Testis (tissue), 3 donors: ENCODE results near the gene VPS52. TPM values are rescaled to one million over a fixed set of nuclear protein-coding genes. Genes with fewer than 3 reads are reported as not detected.

Source experiments
- DNase-seq: peaks from one replicate; pipeline ENCODE4 v3.0.0-alpha.2; 2019
- H3K27ac ChIP-seq, 2 donors: fragments of 200-600 bp; sonication (generic); one replicate each; pipeline ENCODE4 v1.5.1; 2019
- H3K27me3 ChIP-seq: fragments of 200-600 bp; sonication (generic); one replicate; pipeline ENCODE4 v1.5.1; 2019
- H3K36me3 ChIP-seq: fragments of 200-600 bp; sonication (generic); one replicate; pipeline ENCODE4 v1.5.1; 2017; ENCODE audit warnings: low read depth; ENCODE audit errors: missing control alignments
- H3K4me1 ChIP-seq: fragments of 200-600 bp; sonication (generic); one replicate; pipeline ENCODE4 v1.5.1; 2019
- H3K4me3 ChIP-seq, 2 donors: fragments of 200-600 bp; sonication (generic); one replicate each; pipeline ENCODE4 v1.5.1; 2017 to 2019
- H3K9me3 ChIP-seq: fragments of 200-600 bp; sonication (generic); one replicate; pipeline ENCODE4 v1.5.1; 2017
- CTCF ChIP-seq, 3 experiments: fragments of 450-650 bp in 2 of 3; fragments of 200-600 bp in 1 of 3; sonication (generic) in 1 of 3; IDR thresholded peaks; one replicate each; pipeline ENCODE4 v1.5.1; 2016 to 2019; ENCODE audit warnings: antibody characterized with exemption in 3 of 3, mild to moderate bottlenecking in 2 of 3, moderate library complexity in 1 of 3
- POLR2A ChIP-seq: fragments of 450-650 bp; IDR thresholded peaks from one replicate; pipeline ENCODE4 v1.6.1; 2017; ENCODE audit warnings: antibody characterized with exemption, mild to moderate bottlenecking, moderate library complexity
- WGBS, 2 donors: methylation state at CpG; one replicate each; pipeline ENCODE4 v1.1.5; 2018; 5-methylcytosine and 5-hydroxymethylcytosine counted together
- intact Hi-C: fragments of 100-400 bp; cut with DNase I; formaldehyde crosslinking; loops from one replicate; pipeline ENCODE4 v1.15.1; 2023; ENCODE audit warnings: low total_unique reads
- polyA plus RNA-seq: library from polyadenylated mRNA; stranded (reverse); fragments of 350-450 nt; fragmentation: Illumina TruSeq; extraction: RNeasy Lipid Tissue Mini Kit (QIAGEN cat#74804); gene quantifications from one replicate; pipeline ENCODE4 v1.2.3, GENCODE V29; 2014; ENCODE audit warnings: low read depth, low replicate concordance; ENCODE audit not compliant: insufficient read depth
- total RNA-seq, 2 donors: library from RNA; depleted of rRNA; stranded (reverse); fragments of >200 nt; gene quantifications; one replicate each; pipeline ENCODE4 v1.2.3, GENCODE V29; 2016

Gene VPS52
- total and polyA plus RNA-seq, 3 donors from 2014 or later: 71.0 to 87.1 (median 85.0) TPM

GRCh38 chr6:33318426-33319073, 46.9 kb upstream of the VPS52 start:
- Histone ChIP-seq H3K4me1 (peaks cover 46% of the 10 kb centered on the region), H3K36me3 (no peaks in the 10 kb centered on the region), H3K4me3 (peak overlapping the region; percentile 50 to 52), H3K27ac (peak overlapping the region; percentile 82 to 89), H3K9me3 (no peaks in the 10 kb centered on the region), H3K27me3 (no peaks in the 10 kb centered on the region)
- TF ChIP-seq POLR2A (no peak), CTCF (IDR thresholded peaks at IDR 0.05) (no peak)
- WGBS, 2 donors: 41 to 53% methylated on average over 8 of the region's 8 CpGs
- intact Hi-C loops: loop anchor here (10.0 kb wide), 2 partner anchors 96 to 114 kb away; partner anchors contain the start of genes CUTA, HSD17B8, PHF1 and RING1
- no peak for DNase-seq

GRCh38 chr6:33317669-33318425, 46.2 kb upstream of the VPS52 start, which contains the start of gene ZBTB22:
Gene ZBTB22, minus strand, starts transcription at chr6:33317744. Its CDS starts 828 bp downstream, at chr6:33316916.
- 1% methylated on average over 30 of the region's 44 CpGs for WGBS, 2 donors
- Histone ChIP-seq H3K4me3 (peak within 1 kb of the TSS; percentile 50 to 52), H3K36me3 (no peaks in the 10 kb centered on the region), H3K27me3 (no peaks in the 10 kb centered on the region), H3K9me3 (no peaks in the 10 kb centered on the region), H3K4me1 (peaks cover 45% of the 10 kb centered on the region), H3K27ac (peak within 1 kb of the TSS; percentile 82 to 89)
- DNase-seq: peak; percentile 100
- intact Hi-C loops: loop anchor here (10.0 kb wide), 2 partner anchors 97 to 113 kb away; partner anchors contain the start of genes CUTA, HSD17B8, PHF1 and RING1
- no peak for TF ChIP-seq POLR2A
- TF ChIP-seq CTCF (IDR thresholded peaks at IDR 0.05): peak in 2 of 3 experiments; percentile 19 to 35

GRCh38 chr6:33317419-33317668, 45.7 kb upstream of the VPS52 start:
- Histone ChIP-seq H3K27me3 (no peaks in the 10 kb centered on the region), H3K36me3 (no peaks in the 10 kb centered on the region), H3K27ac (peak overlapping the region; percentile 82 to 89), H3K4me1 (peaks cover 47% of the 10 kb centered on the region), H3K9me3 (no peaks in the 10 kb centered on the region), H3K4me3 (peak overlapping the region; percentile 50 to 52)
- DNase-seq: peak; percentile 71
- TF ChIP-seq POLR2A (no peak), CTCF (IDR thresholded peaks at IDR 0.05) (no peak)
- intact Hi-C loops: loop anchor here (10.0 kb wide), 2 partner anchors 97 to 113 kb away; partner anchors contain the start of genes CUTA, HSD17B8, PHF1 and RING1
- 0 to 2% methylated on average over 11 to 22 of the region's 27 CpGs for WGBS, 2 donors

GRCh38 chr6:33316603-33317418, 45.1 kb upstream of the VPS52 start:
- Histone ChIP-seq H3K27me3 (no peaks in the 10 kb centered on the region), H3K4me3 (peak overlapping the region; percentile 50 to 52), H3K9me3 (no peaks in the 10 kb centered on the region), H3K4me1 (peaks cover 49% of the 10 kb centered on the region), H3K36me3 (no peaks in the 10 kb centered on the region), H3K27ac (peak overlapping the region; percentile 82 to 89)
- intact Hi-C loops: loop anchor here (10.0 kb wide), 2 partner anchors 98 to 112 kb away; partner anchors contain the start of genes CUTA, HSD17B8, PHF1 and RING1
- DNase-seq: no peak
- WGBS, 2 donors: 42 to 56% methylated on average over 11 to 19 of the region's 19 CpGs
- no peak for TF ChIP-seq POLR2A
- TF ChIP-seq CTCF (IDR thresholded peaks at IDR 0.05): no peak
